ENCODE data around the gene GRID2IP.

DNA sequence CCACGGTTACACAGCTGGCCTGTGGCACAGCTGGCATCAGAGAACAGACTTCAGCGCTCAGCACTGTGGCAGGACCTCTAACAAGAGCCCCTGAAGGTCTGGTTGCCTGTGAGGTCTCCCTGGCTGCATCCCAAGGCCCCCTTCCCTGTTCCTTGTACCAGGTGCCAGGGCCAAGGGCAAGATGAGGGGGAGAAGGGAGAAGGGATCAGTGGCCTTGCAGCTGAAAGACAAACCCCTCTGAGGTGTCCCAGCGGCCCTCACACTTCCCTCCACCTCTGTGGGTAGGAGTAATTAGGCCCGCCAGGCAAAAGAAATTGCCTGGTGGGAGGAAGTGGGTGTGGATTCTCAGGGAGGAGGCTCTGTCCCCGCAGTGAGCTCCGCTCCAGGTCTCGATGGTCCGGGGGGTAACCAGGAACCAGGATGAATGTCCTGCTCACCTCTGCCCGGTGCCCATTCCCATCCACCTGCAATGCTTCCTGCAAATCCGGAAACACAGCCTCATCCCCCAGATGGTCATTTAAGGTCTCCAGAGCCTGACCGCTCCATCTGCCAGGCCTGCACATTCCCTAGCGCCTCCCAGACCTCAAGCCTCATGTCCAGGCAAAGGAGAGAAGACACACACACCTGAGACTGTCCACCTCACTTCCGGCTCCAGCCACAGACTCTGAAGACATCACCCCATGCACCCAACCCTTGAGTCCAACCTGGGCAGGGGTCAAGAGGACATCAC, 22.7 kb downstream of the GRID2IP start:
- TF ChIP-seq, protein P1, sequence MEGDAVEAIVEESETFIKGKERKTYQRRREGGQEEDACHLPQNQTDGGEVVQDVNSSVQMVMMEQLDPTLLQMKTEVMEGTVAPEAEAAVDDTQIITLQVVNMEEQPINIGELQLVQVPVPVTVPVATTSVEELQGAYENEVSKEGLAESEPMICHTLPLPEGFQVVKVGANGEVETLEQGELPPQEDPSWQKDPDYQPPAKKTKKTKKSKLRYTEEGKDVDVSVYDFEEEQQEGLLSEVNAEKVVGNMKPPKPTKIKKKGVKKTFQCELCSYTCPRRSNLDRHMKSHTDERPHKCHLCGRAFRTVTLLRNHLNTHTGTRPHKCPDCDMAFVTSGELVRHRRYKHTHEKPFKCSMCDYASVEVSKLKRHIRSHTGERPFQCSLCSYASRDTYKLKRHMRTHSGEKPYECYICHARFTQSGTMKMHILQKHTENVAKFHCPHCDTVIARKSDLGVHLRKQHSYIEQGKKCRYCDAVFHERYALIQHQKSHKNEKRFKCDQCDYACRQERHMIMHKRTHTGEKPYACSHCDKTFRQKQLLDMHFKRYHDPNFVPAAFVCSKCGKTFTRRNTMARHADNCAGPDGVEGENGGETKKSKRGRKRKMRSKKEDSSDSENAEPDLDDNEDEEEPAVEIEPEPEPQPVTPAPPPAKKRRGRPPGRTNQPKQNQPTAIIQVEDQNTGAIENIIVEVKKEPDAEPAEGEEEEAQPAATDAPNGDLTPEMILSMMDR (IDR thresholded peaks at IDR 0.05) = no peak
- TF ChIP-seq EZH2 (IDR thresholded peaks at IDR 0.05) = no peak
